Endodermal cell (in vitro differentiated cells): ENCODE measurements around the gene BCKDHB. TPM values are rescaled to one million over a fixed set of nuclear protein-coding genes. Genes with fewer than 3 reads are reported as not detected.

ENCODE experiments used
- DNase-seq: peaks from one replicate; pipeline ENCODE4 v3.0.0-alpha.2; 2017
- H3K27ac ChIP-seq: 2 replicates; pipeline ENCODE4 v1.5.1; 2013; ENCODE audit warnings: mild to moderate bottlenecking, low read depth, low read length, moderate library complexity
- H3K27me3 ChIP-seq: 2 replicates; pipeline ENCODE4 v1.6.1; 2013; ENCODE audit warnings: mild to moderate bottlenecking, low read length, moderate library complexity; ENCODE audit not compliant: insufficient read depth, control insufficient read depth, poor library complexity, severe bottlenecking
- H3K36me3 ChIP-seq: 2 replicates; pipeline ENCODE4 v1.7.0; 2013; ENCODE audit warnings: mild to moderate bottlenecking, low read length, moderate library complexity; ENCODE audit not compliant: control insufficient read depth, insufficient read depth
- H3K4me1 ChIP-seq: one replicate; pipeline ENCODE4 v1.7.0; 2013; ENCODE audit warnings: low read length; ENCODE audit not compliant: control insufficient read depth, insufficient read depth
- H3K4me3 ChIP-seq: 2 replicates; pipeline ENCODE4 v1.5.1; 2013; ENCODE audit warnings: mild to moderate bottlenecking, low read length, moderate library complexity
- H3K9ac ChIP-seq: 2 replicates; pipeline ENCODE4 v1.6.1; 2013; ENCODE audit warnings: mild to moderate bottlenecking, low read length, moderate library complexity; ENCODE audit not compliant: poor library complexity, severe bottlenecking; ENCODE audit errors: extremely low read depth
- H3K9me3 ChIP-seq: 2 replicates; pipeline ENCODE4 v1.6.1; 2013; ENCODE audit warnings: mild to moderate bottlenecking, low read length, moderate library complexity; ENCODE audit not compliant: control insufficient read depth
- H3K27ac Mint-ChIP-seq: 2 replicates; pipeline ENCODE4 v1.8.0; 2020; ENCODE audit warnings: mixed read lengths
- H3K27me3 Mint-ChIP-seq: 2 replicates; pipeline ENCODE4 v1.8.0; 2021; ENCODE audit warnings: mild to moderate bottlenecking, mixed read lengths; ENCODE audit not compliant: insufficient read depth
- H3K36me3 Mint-ChIP-seq: 2 replicates; pipeline ENCODE4 v1.8.0; 2020; ENCODE audit warnings: low read depth, mixed read lengths
- H3K4me1 Mint-ChIP-seq: 2 replicates; pipeline ENCODE4 v1.8.0; 2020; ENCODE audit warnings: mixed read lengths
- H3K4me3 Mint-ChIP-seq: 2 replicates; pipeline ENCODE4 v1.8.0; 2020; ENCODE audit warnings: mild to moderate bottlenecking, moderate library complexity, mixed read lengths
- H3K9me3 Mint-ChIP-seq: 2 replicates; pipeline ENCODE4 v1.8.0; 2020; ENCODE audit warnings: mild to moderate bottlenecking, mixed read lengths
- CTCF ChIP-seq: fragments of 200-600 bp; sonication (generic); conservative IDR thresholded peaks from 2 replicates; pipeline ENCODE4 v1.5.0; 2021; ENCODE audit warnings: antibody characterized with exemption, mild to moderate bottlenecking
- WGBS, 2 experiments: methylation state at CpG; one replicate each; pipeline versions ENCODE4 v1.1.5 to v1.1.7; 2013; ENCODE audit warnings: missing lambda C conversion rate in 2 of 2, mixed read lengths in 1 of 2; ENCODE audit not compliant: insufficient coverage in 1 of 2, insufficient read length in 1 of 2; 5-methylcytosine and 5-hydroxymethylcytosine counted together
- total RNA-seq, 2 donors: library from RNA; stranded (reverse); fragmentation: NEBNext Ultra II Directional in 1 of 2; extraction: Animal tissue kit (Norgen Biotek cat#: 25700) in 1 of 2; gene quantifications; 2 replicates in 1 of 2; 3 replicates in 1 of 2; pipeline ENCODE4 v1.2.1, GENCODE V29; 2021

BCKDHB gene
- total RNA-seq, 2 donors from 2014 or later = 35.1 to 36.4 TPM

- no peaks in the 10 kb centered on the region for H3K9me3 Mint-ChIP-seq
- H3K4me1 ChIP-seq = no peaks in the 10 kb centered on the region
- H3K4me3 Mint-ChIP-seq = no peak overlapping the region
- 95% methylated on average over 1 of the region's 2 CpGs; no CpG with 5 or more reads in 1 of the 2 experiments for WGBS, 2 experiments
- H3K27me3 ChIP-seq = no peaks in the 10 kb centered on the region
- no peaks in the 10 kb centered on the region for H3K36me3 ChIP-seq
- H3K9me3 ChIP-seq = no peaks in the 10 kb centered on the region
- no peak for DNase-seq
- peaks cover 9% of the 10 kb centered on the region for H3K4me1 Mint-ChIP-seq
- H3K36me3 Mint-ChIP-seq = no peaks in the 10 kb centered on the region
- no peak overlapping the region for H3K4me3 ChIP-seq
- no peaks in the 10 kb centered on the region for H3K27me3 Mint-ChIP-seq
- no peak overlapping the region for H3K27ac ChIP-seq
- no peak overlapping the region for H3K9ac ChIP-seq
- H3K27ac Mint-ChIP-seq = no peak overlapping the region
- no peak for TF ChIP-seq CTCF
Observed at GRCh38 chr6:80382811-80383210, 276.3 kb downstream of the BCKDHB start.

GRCh38 chr6:80388507-80388906, 282.0 kb downstream of the BCKDHB start:
- no peak for TF ChIP-seq CTCF
- Histone ChIP-seq H3K27ac (no peak overlapping the region), H3K27me3 (no peaks in the 10 kb centered on the region), H3K9ac (no peak overlapping the region), H3K36me3 (no peaks in the 10 kb centered on the region), H3K4me3 (no peak overlapping the region), H3K9me3 (peaks cover 8% of the 10 kb centered on the region), H3K4me1 (no peaks in the 10 kb centered on the region)
- Mint-ChIP-seq H3K9me3 (peaks cover 4% of the 10 kb centered on the region), H3K27ac (no peak overlapping the region), H3K36me3 (peaks cover 7% of the 10 kb centered on the region), H3K4me3 (no peak overlapping the region), H3K4me1 (peaks cover 9% of the 10 kb centered on the region), H3K27me3 (no peaks in the 10 kb centered on the region)
- DNase-seq = no peak
- WGBS, 2 experiments = 91 to 95% methylated on average over 2 to 3 of the region's 3 CpGs

Other genes starting within 250 kb of the BCKDHB start
- gene ELOVL4, start 159.1 kb upstream of the BCKDHB start, total RNA-seq = 1 to 10 TPM; 7.4 to 8.8 TPM
- gene TTK, start 102.0 kb upstream of the BCKDHB start, total RNA-seq = 10 to 100 TPM; 31.5 to 45.0 TPM